Liver (tissue), 9 donors: ENCODE measurements around the gene SH3BP2. TPM values are rescaled to one million over a fixed set of nuclear protein-coding genes. Genes with fewer than 3 reads are reported as not detected.

Source experiments
- DNase-seq: peaks from one replicate; pipeline ENCODE4 v3.0.0-alpha.2; 2017; ENCODE audit warnings: low spot score
- H3K27ac ChIP-seq, 2 donors: one replicate each; pipeline ENCODE4 v1.7.0; 2013; ENCODE audit warnings: inconsistent platforms in 2 of 2, low read length in 2 of 2, control low read depth in 1 of 2, low read depth in 1 of 2, mild to moderate bottlenecking in 1 of 2
- H3K27me3 ChIP-seq, 4 donors: one replicate each; pipeline versions ENCODE4 v1.6.1 to v1.7.0; 2013; ENCODE audit warnings: low read length in 3 of 4, inconsistent platforms in 1 of 4, mild to moderate bottlenecking in 1 of 4, moderate library complexity in 1 of 4; ENCODE audit not compliant: control insufficient read depth in 4 of 4, insufficient read depth in 4 of 4
- H3K36me3 ChIP-seq, 4 donors: one replicate each; pipeline versions ENCODE4 v1.6.1 to v1.7.0; 2013; ENCODE audit warnings: low read length in 3 of 4, mild to moderate bottlenecking in 3 of 4, low read depth in 1 of 4, moderate library complexity in 1 of 4; ENCODE audit not compliant: control insufficient read depth in 4 of 4, insufficient read depth in 3 of 4
- H3K4me1 ChIP-seq, 4 donors: one replicate each; pipeline versions ENCODE4 v1.6.1 to v1.7.0; 2013; ENCODE audit warnings: low read length in 3 of 4, mild to moderate bottlenecking in 3 of 4, moderate library complexity in 1 of 4; ENCODE audit not compliant: control insufficient read depth in 4 of 4, insufficient read depth in 4 of 4
- H3K4me3 ChIP-seq, 3 donors: one replicate each; pipeline versions ENCODE4 v1.6.1 to v1.7.0; 2013; ENCODE audit warnings: low read length in 3 of 3, control low read depth in 1 of 3, low read depth in 1 of 3, mild to moderate bottlenecking in 1 of 3
- H3K9ac ChIP-seq, 2 donors: one replicate each; pipeline ENCODE4 v1.7.0; 2013; ENCODE audit warnings: low read length in 2 of 2, mild to moderate bottlenecking in 2 of 2, moderate library complexity in 2 of 2, control low read depth in 1 of 2, low read depth in 1 of 2
- H3K9me3 ChIP-seq, 4 donors: one replicate each; pipeline versions ENCODE4 v1.6.1 to v1.7.0; 2013; ENCODE audit warnings: low read length in 3 of 4; ENCODE audit not compliant: control insufficient read depth in 4 of 4
- EGR1 ChIP-seq, 2 donors: IDR thresholded peaks; 2 replicates each; pipeline ENCODE4 v1.6.1; 2016 to 2018; ENCODE audit warnings: antibody characterized with exemption in 2 of 2, low read depth in 2 of 2
- FOXA1 ChIP-seq: IDR thresholded peaks from 2 replicates; pipeline ENCODE4 v1.6.1; 2016; ENCODE audit warnings: antibody characterized with exemption
- FOXA2 ChIP-seq: IDR thresholded peaks from 2 replicates; pipeline ENCODE4 v1.6.1; 2016; ENCODE audit warnings: antibody characterized with exemption
- GABPA ChIP-seq, 2 donors: IDR thresholded peaks in 1 of 2; conservative IDR thresholded peaks in 1 of 2; 2 replicates each; pipeline ENCODE4 v1.6.1; 2016; ENCODE audit warnings: antibody characterized with exemption in 2 of 2, mild to moderate bottlenecking in 1 of 2, moderate library complexity in 1 of 2
- HNF4A ChIP-seq, 2 donors: conservative IDR thresholded peaks; 2 replicates each; pipeline ENCODE4 v1.6.1; 2016; ENCODE audit warnings: antibody characterized with exemption in 2 of 2, mild to moderate bottlenecking in 2 of 2
- HNF4G ChIP-seq: IDR thresholded peaks from 2 replicates; pipeline ENCODE4 v1.6.1; 2016; ENCODE audit warnings: antibody characterized with exemption
- JUND ChIP-seq, 2 donors: IDR thresholded peaks; 2 replicates each; pipeline ENCODE4 v1.6.1; 2016; ENCODE audit warnings: antibody characterized with exemption in 2 of 2
- NR2F2 ChIP-seq: IDR thresholded peaks from 2 replicates; pipeline ENCODE4 v1.6.1; 2016; ENCODE audit warnings: antibody characterized with exemption
- RAD21 ChIP-seq, 2 donors: IDR thresholded peaks; 2 replicates each; pipeline ENCODE4 v1.6.1; 2016; ENCODE audit warnings: antibody characterized with exemption in 2 of 2, mild to moderate bottlenecking in 2 of 2
- REST ChIP-seq: IDR thresholded peaks from 2 replicates; pipeline ENCODE4 v1.6.1; 2016; ENCODE audit warnings: antibody characterized with exemption, mild to moderate bottlenecking
- RXRA ChIP-seq, 2 donors: IDR thresholded peaks; 2 replicates each; pipeline ENCODE4 v1.6.1; 2017 to 2018; ENCODE audit warnings: antibody characterized with exemption in 2 of 2, mild to moderate bottlenecking in 1 of 2
- SP1 ChIP-seq: IDR thresholded peaks from 2 replicates; pipeline ENCODE4 v1.6.1; 2018; ENCODE audit warnings: antibody characterized with exemption, mild to moderate bottlenecking
- TAF1 ChIP-seq: conservative IDR thresholded peaks from 2 replicates; pipeline ENCODE4 v1.6.1; 2016; ENCODE audit warnings: antibody characterized with exemption, mild to moderate bottlenecking
- YY1 ChIP-seq: IDR thresholded peaks from 2 replicates; pipeline ENCODE4 v1.6.1; 2016; ENCODE audit warnings: antibody characterized with exemption, mild to moderate bottlenecking
- WGBS: extraction: QIAGEN DNeasy Blood & Tissue Kit; methylation state at CpG from one replicate; pipeline ENCODE4 v1.1.7; 2013; 5-methylcytosine and 5-hydroxymethylcytosine counted together
- polyA plus RNA-seq, 2 donors: library from polyadenylated mRNA; stranded (reverse) in 1 of 2; unstranded in 1 of 2; fragments of 200-250 nt in 1 of 2; fragments of >200 nt in 1 of 2; fragmentation: Nextera tagmentation in 1 of 2; extraction: Ambion mirVana in 1 of 2; gene quantifications; one replicate each; pipeline versions ENCODE4 v1.2.1 to v1.2.3, GENCODE V29; 2013 to 2015
- total RNA-seq, 2 donors: library from RNA; depleted of rRNA; stranded (reverse); fragments of >200 nt; gene quantifications; one replicate each; pipeline ENCODE4 v1.2.3, GENCODE V29; 2014
- TF ChIP-seq, protein P1 (sequence below): IDR thresholded peaks from 2 replicates; pipeline ENCODE4 v1.6.1; 2016; ENCODE audit warnings: antibody characterized with exemption
- TF ChIP-seq, protein P2 (sequence below): IDR thresholded peaks from 2 replicates; pipeline ENCODE4 v1.6.1; 2016; ENCODE audit warnings: antibody characterized with exemption
- TF ChIP-seq, protein P3 (sequence below): IDR thresholded peaks from 2 replicates; pipeline ENCODE4 v1.6.1; 2016; ENCODE audit warnings: antibody characterized with exemption
- TF ChIP-seq, protein P4 (sequence below): fragments of 150-350 bp; IDR thresholded peaks from 2 replicates; pipeline ENCODE4 v1.5.1; 2017; ENCODE audit warnings: improper control_type of control experiment, low read depth, low read length; ENCODE audit not compliant: missing input control
- donor health status: healthy.
- donor health status: healthy.
- donor health status: healthy.
- donor health status: healthy.
- donor health status: healthy.

SH3BP2 gene
- total and polyA plus RNA-seq, 4 donors: 17.9 to 80.2 (median 38.5) TPM

DNA sequence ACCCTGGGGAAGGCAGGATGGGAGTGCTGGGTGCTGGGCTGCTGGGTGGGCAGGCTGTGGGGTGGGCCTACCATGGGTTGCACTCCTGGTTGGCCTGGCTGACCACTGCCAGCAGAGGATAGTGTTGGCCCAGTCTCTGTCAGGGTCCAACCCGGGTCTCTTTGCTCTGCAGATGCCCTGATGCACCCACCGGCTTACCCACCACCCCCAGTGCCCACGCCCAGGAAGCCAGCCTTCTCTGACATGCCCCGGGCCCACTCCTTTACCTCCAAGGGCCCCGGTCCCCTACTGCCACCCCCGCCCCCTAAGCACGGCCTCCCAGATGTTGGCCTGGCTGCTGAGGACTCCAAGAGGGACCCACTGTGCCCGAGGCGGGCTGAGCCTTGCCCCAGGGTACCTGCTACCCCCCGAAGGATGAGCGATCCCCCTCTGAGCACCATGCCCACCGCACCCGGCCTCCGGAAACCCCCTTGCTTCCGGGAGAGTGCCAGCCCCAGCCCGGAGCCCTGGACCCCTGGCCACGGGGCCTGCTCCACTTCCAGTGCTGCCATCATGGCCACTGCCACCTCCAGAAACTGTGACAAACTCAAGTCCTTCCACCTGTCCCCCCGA is 36.5 kb downstream of the SH3BP2 start:
- WGBS: 95% methylated on average over 18 of the region's 18 CpGs
- H3K36me3 ChIP-seq: peaks cover 26 to 91% (median 51%) of the 10 kb centered on the region in 4 donors
- TF ChIP-seq RAD21 (IDR thresholded peaks at IDR 0.05): no peak
- TF ChIP-seq REST: no peak
- TF ChIP-seq YY1: no peak
- no peak for TF ChIP-seq SP1
- TF ChIP-seq GABPA (IDR thresholded peaks at IDR 0.05 in 1 of 2, conservative IDR thresholded peaks at IDR 0.05 in 1 of 2): no peak
- no peak for TF ChIP-seq RXRA (IDR thresholded peaks at IDR 0.05)
- TF ChIP-seq, protein P1, sequence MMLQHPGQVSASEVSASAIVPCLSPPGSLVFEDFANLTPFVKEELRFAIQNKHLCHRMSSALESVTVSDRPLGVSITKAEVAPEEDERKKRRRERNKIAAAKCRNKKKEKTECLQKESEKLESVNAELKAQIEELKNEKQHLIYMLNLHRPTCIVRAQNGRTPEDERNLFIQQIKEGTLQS: no peak
- no peak for TF ChIP-seq HNF4A (conservative IDR thresholded peaks at IDR 0.05)
- TF ChIP-seq, protein P2, sequence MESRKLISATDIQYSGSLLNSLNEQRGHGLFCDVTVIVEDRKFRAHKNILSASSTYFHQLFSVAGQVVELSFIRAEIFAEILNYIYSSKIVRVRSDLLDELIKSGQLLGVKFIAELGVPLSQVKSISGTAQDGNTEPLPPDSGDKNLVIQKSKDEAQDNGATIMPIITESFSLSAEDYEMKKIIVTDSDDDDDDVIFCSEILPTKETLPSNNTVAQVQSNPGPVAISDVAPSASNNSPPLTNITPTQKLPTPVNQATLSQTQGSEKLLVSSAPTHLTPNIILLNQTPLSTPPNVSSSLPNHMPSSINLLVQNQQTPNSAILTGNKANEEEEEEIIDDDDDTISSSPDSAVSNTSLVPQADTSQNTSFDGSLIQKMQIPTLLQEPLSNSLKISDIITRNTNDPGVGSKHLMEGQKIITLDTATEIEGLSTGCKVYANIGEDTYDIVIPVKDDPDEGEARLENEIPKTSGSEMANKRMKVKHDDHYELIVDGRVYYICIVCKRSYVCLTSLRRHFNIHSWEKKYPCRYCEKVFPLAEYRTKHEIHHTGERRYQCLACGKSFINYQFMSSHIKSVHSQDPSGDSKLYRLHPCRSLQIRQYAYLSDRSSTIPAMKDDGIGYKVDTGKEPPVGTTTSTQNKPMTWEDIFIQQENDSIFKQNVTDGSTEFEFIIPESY: no peak
- TF ChIP-seq HNF4G: no peak
- no peak for TF ChIP-seq FOXA1
- TF ChIP-seq FOXA2: no peak
- TF ChIP-seq, protein P3, sequence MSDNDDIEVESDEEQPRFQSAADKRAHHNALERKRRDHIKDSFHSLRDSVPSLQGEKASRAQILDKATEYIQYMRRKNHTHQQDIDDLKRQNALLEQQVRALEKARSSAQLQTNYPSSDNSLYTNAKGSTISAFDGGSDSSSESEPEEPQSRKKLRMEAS: no peak
- no peak overlapping the region for H3K27ac ChIP-seq
- no peak overlapping the region for H3K4me3 ChIP-seq
- H3K9me3 ChIP-seq: no peaks in the 10 kb centered on the region
- DNase-seq: no peak
- peaks cover 0 to 2% (median under 1%) of the 10 kb centered on the region in 4 donors for H3K4me1 ChIP-seq
- no peaks in the 10 kb centered on the region for H3K27me3 ChIP-seq
- no peak overlapping the region for H3K9ac ChIP-seq

- no peak overlapping the region for H3K4me3 ChIP-seq
- H3K36me3 ChIP-seq: peaks cover 21 to 90% (median 50%) of the 10 kb centered on the region in 4 donors
- no peak overlapping the region for H3K9ac ChIP-seq
- no peak overlapping the region for H3K27ac ChIP-seq
- H3K9me3 ChIP-seq: no peaks in the 10 kb centered on the region
- no peaks in the 10 kb centered on the region for H3K27me3 ChIP-seq
- 97% methylated on average over 19 of the region's 19 CpGs for WGBS
- H3K4me1 ChIP-seq: peaks cover 0 to 7% (median under 1%) of the 10 kb centered on the region in 4 donors
- no peak for DNase-seq
- TF ChIP-seq YY1 (no peak), RXRA (IDR thresholded peaks at IDR 0.05) (no peak), SP1 (no peak), HNF4G (no peak), NR2F2 (no peak), FOXA1 (no peak), JUND (IDR thresholded peaks at IDR 0.05) (no peak), HNF4A (conservative IDR thresholded peaks at IDR 0.05) (no peak), RAD21 (IDR thresholded peaks at IDR 0.05) (no peak), TAF1 (no peak), FOXA2 (no peak), REST (no peak), EGR1 (IDR thresholded peaks at IDR 0.05; ENCODE audit: low read depth in 2 of 2) (no peak)
- TF ChIP-seq, protein P1: no peak
- TF ChIP-seq, protein P4, sequence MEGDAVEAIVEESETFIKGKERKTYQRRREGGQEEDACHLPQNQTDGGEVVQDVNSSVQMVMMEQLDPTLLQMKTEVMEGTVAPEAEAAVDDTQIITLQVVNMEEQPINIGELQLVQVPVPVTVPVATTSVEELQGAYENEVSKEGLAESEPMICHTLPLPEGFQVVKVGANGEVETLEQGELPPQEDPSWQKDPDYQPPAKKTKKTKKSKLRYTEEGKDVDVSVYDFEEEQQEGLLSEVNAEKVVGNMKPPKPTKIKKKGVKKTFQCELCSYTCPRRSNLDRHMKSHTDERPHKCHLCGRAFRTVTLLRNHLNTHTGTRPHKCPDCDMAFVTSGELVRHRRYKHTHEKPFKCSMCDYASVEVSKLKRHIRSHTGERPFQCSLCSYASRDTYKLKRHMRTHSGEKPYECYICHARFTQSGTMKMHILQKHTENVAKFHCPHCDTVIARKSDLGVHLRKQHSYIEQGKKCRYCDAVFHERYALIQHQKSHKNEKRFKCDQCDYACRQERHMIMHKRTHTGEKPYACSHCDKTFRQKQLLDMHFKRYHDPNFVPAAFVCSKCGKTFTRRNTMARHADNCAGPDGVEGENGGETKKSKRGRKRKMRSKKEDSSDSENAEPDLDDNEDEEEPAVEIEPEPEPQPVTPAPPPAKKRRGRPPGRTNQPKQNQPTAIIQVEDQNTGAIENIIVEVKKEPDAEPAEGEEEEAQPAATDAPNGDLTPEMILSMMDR: no peak
Measured at GRCh38 chr4:2829933-2830451, 37.1 kb downstream of the SH3BP2 start.
